HG02610 (cell line): ENCODE data around the gene PIP5K1C.
A peak's percentile ranks its signal among the peaks of the same experiment; 100 is the strongest.

ENCODE experiments used
- ATAC-seq: cut with Tn5 transposase; IDR thresholded peaks from one replicate; pipeline ENCODE4 v1.9.1; 2021; ENCODE audit warnings: mild to moderate bottlenecking, moderate library complexity; ENCODE audit not compliant: unreplicated experiment

PIP5K1C gene, protein sequence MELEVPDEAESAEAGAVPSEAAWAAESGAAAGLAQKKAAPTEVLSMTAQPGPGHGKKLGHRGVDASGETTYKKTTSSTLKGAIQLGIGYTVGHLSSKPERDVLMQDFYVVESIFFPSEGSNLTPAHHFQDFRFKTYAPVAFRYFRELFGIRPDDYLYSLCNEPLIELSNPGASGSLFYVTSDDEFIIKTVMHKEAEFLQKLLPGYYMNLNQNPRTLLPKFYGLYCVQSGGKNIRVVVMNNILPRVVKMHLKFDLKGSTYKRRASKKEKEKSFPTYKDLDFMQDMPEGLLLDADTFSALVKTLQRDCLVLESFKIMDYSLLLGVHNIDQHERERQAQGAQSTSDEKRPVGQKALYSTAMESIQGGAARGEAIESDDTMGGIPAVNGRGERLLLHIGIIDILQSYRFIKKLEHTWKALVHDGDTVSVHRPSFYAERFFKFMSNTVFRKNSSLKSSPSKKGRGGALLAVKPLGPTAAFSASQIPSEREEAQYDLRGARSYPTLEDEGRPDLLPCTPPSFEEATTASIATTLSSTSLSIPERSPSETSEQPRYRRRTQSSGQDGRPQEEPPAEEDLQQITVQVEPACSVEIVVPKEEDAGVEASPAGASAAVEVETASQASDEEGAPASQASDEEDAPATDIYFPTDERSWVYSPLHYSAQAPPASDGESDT

DNA sequence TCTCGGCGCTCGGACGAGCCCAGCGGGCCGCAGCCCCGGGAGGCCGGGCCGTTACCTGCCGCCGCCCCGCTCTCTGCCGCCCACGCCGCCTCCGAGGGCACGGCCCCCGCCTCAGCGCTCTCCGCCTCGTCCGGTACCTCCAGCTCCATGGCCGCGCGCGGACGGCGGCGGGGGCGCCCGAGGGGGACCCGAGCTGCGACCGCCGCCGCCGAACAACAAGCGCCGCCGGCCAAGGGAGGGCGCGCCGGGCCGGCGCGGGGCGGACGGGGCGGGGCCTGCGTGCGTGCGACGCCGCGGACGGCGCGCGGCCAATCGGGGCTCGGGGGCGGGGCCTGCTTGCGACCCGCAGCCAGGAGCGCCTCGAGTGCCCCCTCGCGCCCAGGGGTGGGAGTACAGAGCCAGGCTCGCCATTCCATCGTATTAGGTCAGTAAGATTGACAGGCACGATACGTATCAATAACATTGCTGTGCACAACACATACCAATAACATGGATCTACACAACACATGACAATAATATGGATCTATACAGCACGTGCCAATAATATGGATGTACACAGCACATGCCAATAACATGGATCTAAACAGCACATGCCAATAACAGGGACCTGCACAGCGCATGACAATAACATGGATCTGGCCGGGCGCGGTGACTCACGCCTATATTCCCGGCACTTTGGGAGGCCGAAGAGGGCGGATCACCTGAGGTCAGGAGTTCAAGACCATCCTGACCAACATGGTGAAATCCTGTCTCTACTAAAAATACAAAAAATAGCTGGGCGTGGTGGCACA is at the start of gene PIP5K1C:
PIP5K1C (minus strand) TSS at position 227 of the 791 bp plus-strand sequence; CDS start at position 149, 78 bp downstream.
- peak; percentile 84 for ATAC-seq

DNA sequence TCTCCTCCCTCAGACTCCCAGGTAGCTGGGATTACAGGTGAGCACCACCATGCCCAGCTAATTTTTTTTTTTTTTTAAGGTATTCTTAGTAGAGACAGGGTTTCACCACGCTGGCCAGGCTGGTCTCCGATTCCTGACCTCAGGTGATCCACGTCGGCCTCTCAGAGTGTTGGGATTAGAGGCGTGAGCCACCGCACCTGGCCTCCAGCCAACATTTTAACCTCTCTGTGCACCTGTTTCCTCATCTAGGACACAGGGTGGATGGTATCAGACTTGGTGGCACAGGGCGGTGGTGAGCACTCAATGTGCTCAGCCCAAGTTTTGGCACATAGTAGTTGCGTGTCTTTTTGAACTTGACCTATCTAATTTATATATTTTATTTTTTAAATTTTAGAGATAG is 48.7 kb upstream of the PIP5K1C start:
- ATAC-seq: no peak

DNA sequence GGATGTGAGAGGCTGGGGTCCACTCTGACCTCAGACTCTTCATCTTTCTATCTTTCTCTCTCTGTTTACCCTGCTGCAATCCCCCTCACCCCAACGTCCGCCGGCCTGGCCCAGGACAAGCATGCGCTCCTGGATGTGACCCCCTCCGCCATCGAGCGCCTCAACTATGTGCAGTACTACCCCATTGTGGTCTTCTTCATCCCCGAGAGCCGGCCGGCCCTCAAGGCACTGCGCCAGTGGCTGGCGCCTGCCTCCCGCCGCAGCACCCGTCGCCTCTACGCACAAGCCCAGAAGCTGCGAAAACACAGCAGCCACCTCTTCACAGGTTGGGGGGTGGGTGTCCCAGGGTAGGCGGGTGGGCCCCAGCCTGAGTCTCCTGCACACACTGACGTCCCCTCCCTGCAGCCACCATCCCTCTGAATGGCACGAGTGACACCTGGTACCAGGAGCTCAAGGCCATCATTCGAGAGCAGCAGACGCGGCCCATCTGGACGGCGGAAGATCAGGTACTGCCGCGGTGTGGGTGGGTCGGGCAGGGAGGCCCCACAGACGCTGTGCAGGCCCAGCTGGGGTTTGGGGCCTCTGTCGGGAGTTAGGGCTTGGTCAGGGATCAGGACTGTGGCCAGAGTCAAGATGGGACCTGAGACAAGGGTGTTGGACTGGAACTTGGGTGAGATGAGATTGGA is 46.2 kb upstream of the PIP5K1C start:
- ATAC-seq: no peak

DNA sequence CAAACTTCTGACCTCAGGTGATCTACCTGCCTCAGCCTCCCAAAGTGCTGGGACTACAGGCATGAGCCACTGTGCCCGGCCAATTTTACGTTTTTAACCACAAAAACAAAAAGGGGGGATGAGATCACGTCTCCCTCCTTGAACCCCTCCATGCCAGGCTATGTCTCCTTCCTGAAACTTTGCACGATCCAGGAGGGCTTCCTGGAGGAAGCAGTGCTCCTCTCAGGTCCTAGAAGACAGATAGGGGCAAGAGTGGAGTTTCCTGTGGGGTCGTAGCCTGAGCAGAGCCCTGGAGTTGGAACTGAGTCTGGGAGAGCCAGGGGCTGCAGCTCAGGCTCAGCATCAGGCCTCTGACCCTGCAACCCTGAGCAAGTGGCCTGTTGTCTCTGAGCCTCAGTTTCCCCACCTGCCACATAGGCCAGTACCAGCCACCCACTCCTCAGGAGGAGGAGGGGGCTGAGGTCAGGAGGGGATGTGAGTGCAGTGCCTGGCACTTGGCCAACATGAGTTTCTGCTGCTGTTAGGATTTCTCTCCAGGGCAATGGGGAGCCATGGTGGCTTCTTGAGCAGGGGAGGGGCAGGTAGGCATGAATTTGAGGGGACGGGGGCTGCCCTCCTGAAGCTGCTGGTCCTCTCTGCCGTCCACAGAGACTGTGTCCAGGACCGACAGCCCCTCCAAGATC is 45.2 kb upstream of the PIP5K1C start:
- no peak for ATAC-seq

DNA sequence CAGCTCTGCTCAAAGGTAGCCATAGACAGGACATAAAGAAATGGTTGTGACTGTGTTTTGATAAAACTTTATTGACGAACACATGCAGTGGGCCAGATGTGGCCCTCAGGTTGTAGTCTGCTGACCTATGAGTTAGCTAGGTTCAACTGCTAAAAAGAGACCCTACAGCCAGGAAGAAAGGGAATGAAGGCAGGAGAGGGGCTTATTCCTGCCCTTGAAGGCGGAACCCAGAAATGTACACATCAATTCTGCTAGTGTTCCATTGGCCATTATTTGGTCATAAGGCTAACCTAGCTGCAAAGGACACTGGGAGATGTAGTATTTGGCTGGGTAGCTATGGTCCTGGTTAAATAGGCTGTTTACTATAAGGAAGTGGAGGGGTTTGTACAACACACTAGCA is 43.2 kb upstream of the PIP5K1C start:
- ATAC-seq: no peak

DNA sequence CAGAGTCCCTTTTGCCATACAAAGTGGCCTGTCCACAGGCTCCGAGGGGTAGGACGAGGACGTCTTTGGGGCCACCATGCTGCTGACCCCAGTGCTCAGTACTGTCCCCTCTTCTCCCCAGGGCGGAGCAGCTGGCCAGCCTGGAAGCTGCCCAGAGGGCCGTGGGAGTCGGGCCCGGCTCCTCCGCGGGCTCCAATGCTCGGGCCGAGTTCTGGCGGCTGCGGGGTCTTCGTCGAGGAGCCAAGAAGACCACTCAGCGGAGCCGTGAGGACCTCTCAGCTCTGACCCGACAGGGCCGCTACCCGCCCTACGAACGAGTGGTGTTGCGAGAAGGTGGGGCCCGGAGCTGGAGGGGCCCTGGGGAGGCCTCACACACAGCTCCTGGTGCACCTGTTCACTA is 40.2 kb upstream of the PIP5K1C start:
- no peak for ATAC-seq

DNA sequence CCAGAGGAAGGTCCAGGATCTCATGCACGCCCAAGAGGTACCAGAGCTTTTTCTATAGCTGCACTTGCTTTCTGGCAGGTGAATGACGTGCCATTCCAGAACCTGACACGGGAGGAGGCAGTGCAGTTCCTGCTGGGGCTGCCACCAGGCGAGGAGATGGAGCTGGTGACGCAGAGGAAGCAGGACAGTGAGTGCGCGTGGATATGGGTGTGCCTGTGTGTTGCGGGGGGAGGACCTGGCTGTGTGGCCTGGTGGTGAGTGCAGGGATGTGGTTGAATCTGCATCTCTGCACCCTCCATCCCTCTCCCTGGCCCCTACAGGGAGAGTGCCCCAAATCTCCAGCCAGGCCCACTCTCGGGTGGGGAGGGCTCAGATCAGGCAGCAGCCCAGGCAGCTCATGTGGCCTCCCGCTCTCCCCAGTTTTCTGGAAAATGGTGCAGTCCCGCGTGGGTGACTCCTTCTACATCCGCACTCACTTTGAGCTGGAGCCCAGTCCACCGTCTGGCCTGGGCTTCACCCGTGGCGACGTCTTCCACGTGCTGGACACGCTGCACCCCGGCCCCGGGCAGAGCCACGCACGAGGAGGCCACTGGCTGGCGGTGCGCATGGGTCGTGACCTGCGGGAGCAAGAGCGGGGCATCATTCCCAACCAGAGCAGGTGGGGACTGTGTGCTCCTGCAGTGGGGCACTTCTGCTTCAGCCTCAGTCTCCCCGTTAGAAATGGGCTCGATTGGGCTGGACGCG is 38.4 kb upstream of the PIP5K1C start:
- ATAC-seq: no peak

DNA sequence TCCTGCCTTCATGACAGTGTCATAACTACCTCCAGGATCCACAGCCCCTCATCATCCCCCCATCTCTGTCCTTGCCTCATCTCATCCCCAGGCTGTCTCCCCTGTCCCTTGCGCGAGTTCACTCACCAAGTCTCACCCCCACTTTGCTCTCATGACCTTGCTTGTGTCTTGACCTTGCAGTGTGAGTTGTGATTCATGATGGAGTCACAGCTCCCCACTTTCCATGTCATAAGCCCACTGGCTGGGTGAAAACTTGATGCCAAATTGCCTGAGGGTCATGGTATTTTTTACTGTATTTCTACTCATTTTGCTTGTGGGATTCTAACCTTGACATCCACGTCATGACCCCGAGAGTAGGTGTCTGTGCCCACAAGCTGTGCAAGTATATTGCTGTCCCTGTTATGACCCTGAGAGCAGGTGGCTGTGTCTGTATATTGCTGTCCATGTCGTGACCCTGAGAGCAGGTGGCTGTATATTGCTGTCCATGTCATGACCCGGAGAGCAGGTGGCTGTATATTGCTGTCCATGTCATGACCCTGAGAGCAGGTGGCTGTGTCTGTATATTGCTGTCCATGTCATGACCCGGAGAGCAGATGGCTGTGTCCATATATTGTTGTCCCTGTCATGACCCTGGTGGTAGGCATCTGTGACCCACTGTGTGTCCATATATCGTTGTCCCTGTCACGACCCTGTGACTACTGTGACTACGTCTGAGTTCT is 37.4 kb upstream of the PIP5K1C start:
- ATAC-seq: no peak

DNA sequence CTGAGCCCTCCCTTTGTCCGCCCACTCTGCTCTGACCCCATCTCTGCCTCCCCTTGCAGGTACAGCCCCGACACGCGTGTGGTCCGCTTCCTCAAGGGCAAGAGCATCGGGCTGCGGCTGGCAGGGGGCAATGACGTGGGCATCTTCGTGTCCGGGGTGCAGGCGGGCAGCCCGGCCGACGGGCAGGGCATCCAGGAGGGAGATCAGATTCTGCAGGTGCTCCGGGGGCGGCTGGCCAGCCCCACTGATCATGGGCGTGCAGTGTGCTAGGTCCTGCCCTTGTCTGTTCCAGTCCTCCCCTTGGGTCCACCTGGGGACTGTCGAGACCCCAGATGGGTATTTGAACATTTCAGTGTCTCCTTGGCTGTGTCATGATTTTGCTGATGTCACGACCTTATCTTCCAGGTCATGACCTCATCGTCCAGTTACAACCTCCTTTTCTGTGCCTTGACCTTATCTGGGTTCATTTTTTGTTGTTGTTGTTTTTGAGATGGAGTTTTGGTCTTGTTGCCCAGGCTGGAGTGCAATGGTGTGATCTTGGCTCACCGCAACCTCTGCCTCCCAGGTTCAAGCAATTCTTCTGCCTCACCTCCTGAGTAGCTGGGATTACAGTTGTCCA is 35.9 kb upstream of the PIP5K1C start:
- no peak for ATAC-seq

DNA sequence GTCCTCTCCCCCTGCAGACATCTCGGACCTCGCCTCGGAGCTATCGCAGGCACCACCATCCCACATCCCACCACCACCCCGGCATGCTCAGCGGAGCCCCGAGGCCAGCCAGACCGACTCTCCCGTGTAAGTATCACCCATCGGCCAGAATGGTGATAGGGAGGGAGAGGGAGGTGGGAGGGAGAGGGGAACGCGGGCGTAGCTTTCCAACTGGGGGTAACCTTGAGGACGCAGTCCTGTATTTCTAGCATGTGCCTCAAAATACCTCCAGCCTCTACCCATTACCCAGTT is 34.0 kb upstream of the PIP5K1C start:
- no peak for ATAC-seq

DNA sequence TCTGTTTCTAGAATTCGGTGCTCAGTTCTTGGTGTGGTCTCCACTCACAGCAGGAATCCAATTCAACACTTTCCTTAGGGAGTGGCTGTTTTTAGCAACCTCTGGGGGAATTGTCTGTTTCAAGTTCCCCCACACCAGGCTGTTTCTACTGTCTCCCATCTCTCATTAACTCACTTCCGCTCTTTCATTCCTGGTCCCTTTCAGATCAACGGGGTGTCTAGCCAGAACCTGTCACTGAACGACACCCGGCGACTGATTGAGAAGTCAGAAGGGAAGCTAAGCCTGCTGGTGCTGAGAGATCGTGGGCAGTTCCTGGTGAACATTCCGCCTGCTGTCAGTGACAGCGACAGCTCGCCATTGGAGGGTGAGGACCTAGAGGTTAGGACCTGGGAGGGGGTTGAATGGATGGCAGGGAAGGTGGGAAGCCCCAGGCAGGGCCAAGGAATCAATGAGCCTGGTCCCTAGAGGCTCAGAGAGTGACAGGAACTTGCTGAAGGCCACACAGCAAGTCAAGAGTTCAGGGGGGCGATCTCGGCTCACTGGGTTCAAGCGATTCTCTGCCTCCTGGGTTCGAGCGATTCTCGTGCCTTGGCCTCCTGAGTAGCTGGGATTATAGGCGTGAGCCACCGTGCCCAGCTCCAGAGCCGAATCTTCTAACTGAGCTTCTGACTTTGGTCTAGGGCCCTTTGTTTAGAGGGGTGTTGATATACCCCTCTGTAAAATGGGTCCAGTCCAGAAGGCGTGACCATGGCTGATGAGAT is 33.5 kb upstream of the PIP5K1C start:
- ATAC-seq: no peak

DNA sequence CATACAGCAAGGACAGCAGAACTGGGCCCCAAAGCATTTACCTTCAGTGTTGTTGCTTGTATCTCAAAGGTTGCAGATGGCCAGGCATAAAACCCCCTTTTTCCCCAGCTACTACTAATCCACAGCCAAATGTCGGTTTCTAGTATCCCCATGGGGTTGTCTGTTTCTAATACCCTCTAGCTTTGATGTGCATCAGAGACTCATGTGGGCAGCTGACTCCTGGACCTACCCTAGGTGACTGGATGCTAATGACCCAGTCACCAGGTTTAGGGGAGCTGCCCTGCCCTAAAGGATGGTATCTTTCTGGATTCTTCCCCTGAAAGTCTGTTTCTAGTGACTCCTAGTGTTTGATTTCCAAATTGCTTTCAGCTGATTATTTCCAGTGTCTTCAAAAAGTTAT is 31.8 kb upstream of the PIP5K1C start:
- ATAC-seq: no peak

DNA sequence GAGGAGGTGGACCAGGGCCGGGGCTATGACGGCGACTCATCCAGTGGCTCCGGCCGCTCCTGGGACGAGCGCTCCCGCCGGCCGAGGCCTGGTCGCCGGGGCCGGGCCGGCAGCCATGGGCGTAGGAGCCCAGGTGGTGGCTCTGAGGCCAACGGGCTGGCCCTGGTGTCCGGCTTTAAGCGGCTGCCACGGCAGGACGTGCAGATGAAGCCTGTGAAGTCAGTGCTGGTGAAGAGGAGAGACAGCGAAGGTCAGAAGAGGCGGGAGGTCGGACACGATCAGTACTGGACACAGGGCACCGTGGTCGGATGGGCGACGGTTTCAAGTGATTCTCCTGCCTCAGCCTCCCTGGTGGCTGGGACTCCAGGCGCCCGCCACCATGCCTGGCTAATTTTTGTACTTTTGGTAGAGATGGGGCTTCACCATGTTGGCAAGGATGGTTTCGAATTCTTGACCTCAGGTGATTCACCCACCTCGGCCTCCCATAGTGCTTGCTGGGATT is 30.2 kb upstream of the PIP5K1C start:
- no peak for ATAC-seq

DNA sequence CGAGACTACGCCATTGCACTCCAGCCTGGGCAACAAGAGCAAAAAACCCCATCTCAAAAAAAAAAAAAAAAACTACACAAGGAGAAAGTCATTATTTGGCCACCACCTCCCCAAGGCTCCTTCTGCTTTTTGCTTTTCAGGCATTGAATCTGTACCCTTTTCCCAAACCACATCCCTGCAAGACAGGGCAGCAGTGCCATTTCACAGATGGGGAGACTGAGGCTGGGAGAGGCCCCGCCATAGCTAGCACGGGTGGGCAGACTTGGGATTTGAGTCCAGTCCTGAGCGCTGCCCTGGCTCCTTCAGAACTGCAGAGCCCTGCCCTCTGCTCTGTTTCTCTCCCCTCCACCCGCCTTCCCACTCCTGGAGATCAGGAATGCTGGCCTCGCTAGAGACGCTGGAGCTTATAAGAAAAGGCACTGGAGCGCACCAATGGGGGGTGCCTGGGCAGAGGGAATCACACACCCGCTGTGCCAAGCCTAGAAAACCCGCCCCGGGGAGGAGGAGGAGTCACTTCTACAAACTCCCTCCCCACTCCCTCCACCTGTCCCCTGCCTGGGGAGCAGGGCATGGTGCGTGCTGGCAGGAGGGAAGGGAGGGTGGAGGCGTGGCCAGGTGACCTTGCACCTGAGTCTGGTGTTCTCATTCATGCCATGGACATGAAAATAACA is 25.5 kb upstream of the PIP5K1C start:
- ATAC-seq: no peak

DNA sequence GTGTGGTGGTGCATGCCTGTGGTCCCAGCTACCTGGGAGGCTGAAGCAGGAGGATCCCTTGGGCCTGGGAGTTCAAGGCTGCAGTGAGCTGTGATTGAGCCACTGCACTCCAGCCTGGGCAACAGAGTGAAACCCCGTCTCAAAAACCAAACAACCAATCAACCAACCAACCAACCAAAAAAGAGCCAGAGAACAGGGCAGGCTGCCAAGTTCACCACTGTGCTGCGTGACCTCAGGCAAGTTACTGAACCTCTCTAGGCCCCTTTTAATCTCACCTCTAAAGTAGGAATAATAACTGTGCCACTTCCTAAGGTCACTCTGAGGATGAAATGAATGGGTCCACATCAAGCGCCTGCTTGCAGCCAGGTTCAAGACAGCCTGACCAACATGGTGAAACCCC is 24.9 kb upstream of the PIP5K1C start:
- no peak for ATAC-seq

DNA sequence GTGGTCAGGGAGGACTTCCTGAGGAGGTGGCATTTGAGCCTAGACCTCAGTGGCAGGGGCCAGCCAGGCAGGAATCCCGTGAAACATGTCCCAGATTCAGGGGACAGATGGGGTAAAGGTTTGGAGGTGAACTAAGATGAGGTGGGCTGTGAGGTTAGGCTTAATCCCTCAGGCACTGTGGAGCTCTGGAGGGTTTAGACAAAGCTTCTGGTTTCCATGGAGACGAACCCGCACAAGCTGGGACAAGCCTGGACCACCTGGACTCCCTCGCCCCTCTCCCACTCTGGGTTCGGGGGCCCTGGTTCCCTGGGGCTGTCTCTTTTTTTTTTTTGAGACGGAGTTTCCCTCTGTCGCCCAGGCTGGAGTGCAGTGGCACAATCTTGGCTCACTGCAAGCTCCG is 23.6 kb upstream of the PIP5K1C start:
- ATAC-seq: no peak

DNA sequence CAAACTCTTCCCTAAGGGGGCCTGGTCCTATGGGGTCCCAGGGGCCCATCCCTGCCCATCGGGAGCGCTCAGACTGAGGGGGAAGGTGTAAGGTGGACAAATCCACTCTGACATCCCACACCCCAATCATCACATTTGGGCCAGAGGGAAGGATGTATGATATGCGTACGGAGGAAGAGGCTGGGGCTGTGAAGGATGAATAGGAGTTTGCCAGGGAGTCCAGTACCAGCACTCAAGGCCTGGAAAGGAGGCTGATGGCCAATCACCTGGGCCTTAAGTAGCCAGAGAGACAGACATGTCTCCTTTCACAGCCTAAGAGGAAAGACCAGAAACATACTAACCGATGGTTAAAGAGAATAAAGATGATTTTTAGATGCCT is 22.8 kb upstream of the PIP5K1C start:
- ATAC-seq: no peak
